K562 (cell line): Measurements from ENCODE around the gene ZNF32. TPM values are rescaled to one million over a fixed set of nuclear protein-coding genes. Genes with fewer than 3 reads are reported as not detected.

ENCODE experiments used
- ATAC-seq: fragments of 200-7000 bp; cut with Tn5 transposase; 3 replicates; pipeline ENCODE4 v1.9.1; 2020; ENCODE audit warnings: moderate library complexity
- BruUV-seq: library from RNA; stranded (reverse); fragments of 400-500 nt; replicated peaks from 2 replicates; lab custom pipeline; 2021; lab: Mats Ljungman, UMichigan
- CTCF ChIA-PET: fragments of 300-600 bp; formaldehyde crosslinking; extraction: SDS; loops from one replicate; lab custom pipeline; 2021; ENCODE audit warnings: low intra/inter-chr PET ratio; lab: Yijun Ruan, JAX
- POLR2A ChIA-PET: fragments of 300-600, 350-650 bp; sonication (Branson Sonifier 250); formaldehyde crosslinking; extraction: SDS; loops from one replicate; lab custom pipeline; 2021; ENCODE audit warnings: antibody characterized with exemption, inconsistent platforms; lab: Yijun Ruan, JAX
- DNase-seq, 4 experiments: peaks; one replicate each; pipeline versions ENCODE4 v3.0.0 to v3.0.0-alpha.2; 2011 to 2018; ENCODE audit warnings: low spot score in 3 of 4, mixed read lengths in 3 of 4; ENCODE audit errors: extremely low read depth in 1 of 4
- FAIRE-seq: peaks from 2 replicates; lab custom pipeline; 2011; peaks lifted over from hg19 to GRCh38; lab: Jason Lieb, UNC
- H2AFZ ChIP-seq: 2 replicates; pipeline ENCODE4 v1.6.0; 2011; ENCODE audit warnings: low read depth, low read length, control low read depth, inconsistent platforms
- H3K27ac ChIP-seq: fragments of 200-600 bp; 3 replicates; pipeline ENCODE4 v1.8.0; 2011; ENCODE audit warnings: low read depth, mild to moderate bottlenecking, control low read depth, inconsistent platforms, low read length, moderate library complexity, mixed read lengths; ENCODE audit errors: extremely low read depth
- H3K27me3 ChIP-seq, 2 experiments: fragments of 300-600 bp in 1 of 2; 2 replicates in 1 of 2; 3 replicates in 1 of 2; pipeline versions ENCODE4 v1.6.0 to v1.8.0; 2011; ENCODE audit warnings: inconsistent platforms in 2 of 2, low read length in 2 of 2, mild to moderate bottlenecking in 1 of 2, mixed read lengths in 1 of 2, moderate library complexity in 1 of 2; ENCODE audit not compliant: control insufficient read depth in 2 of 2, insufficient read depth in 2 of 2
- H3K36me3 ChIP-seq: fragments of 300-600 bp; 3 replicates; pipeline ENCODE4 v1.8.0; 2011; ENCODE audit warnings: mild to moderate bottlenecking, low read length, inconsistent platforms; ENCODE audit not compliant: control insufficient read depth, insufficient read depth
- H3K4me1 ChIP-seq, 2 experiments: fragments of 200-600 bp in 1 of 2; replicated peaks in 1 of 2; 2 replicates in 1 of 2; 3 replicates in 1 of 2; pipeline versions ENCODE4 v1.5.1 to v1.8.0; 2011; ENCODE audit warnings: inconsistent platforms in 2 of 2, low read length in 2 of 2, mild to moderate bottlenecking in 1 of 2, mixed read lengths in 1 of 2, moderate library complexity in 1 of 2; ENCODE audit not compliant: control insufficient read depth in 2 of 2, insufficient read depth in 2 of 2
- H3K4me2 ChIP-seq: 2 replicates; pipeline ENCODE4 v1.6.1; 2011; ENCODE audit warnings: low read length, control low read depth, inconsistent platforms, mixed read lengths; ENCODE audit not compliant: insufficient read depth
- H3K4me3 ChIP-seq: fragments of 200-600 bp; sonication (generic), shearing (Covaris generic); 2 replicates; pipeline ENCODE4 v1.5.1; 2016; ENCODE audit warnings: control low read depth, inconsistent platforms
- H3K79me2 ChIP-seq: fragments of 200-600 bp; 3 replicates; pipeline ENCODE4 v1.8.0; 2011; ENCODE audit warnings: low read length, inconsistent platforms; ENCODE audit not compliant: control insufficient read depth, insufficient read depth
- H3K9ac ChIP-seq, 2 experiments: 2 replicates each; pipeline versions ENCODE4 v1.6.0 to v1.6.1; 2011; ENCODE audit warnings: low read depth in 2 of 2, low read length in 2 of 2, control low read depth in 1 of 2, inconsistent platforms in 1 of 2, mild to moderate bottlenecking in 1 of 2, mixed read lengths in 1 of 2; ENCODE audit not compliant: insufficient read depth in 1 of 2
- H3K9me1 ChIP-seq: one replicate; pipeline ENCODE4 v1.6.0; 2011; ENCODE audit warnings: inconsistent platforms, mild to moderate bottlenecking, low read length, moderate library complexity; ENCODE audit not compliant: control insufficient read depth, insufficient read depth
- H3K9me3 ChIP-seq: replicated peaks from 2 replicates; pipeline ENCODE4 v1.5.1; 2011; ENCODE audit warnings: low read depth, low read length, inconsistent platforms; ENCODE audit not compliant: control insufficient read depth, insufficient read depth
- H4K20me1 ChIP-seq: replicated peaks from 2 replicates; pipeline ENCODE4 v1.6.1; 2011; ENCODE audit warnings: low read length, inconsistent platforms, mixed read lengths; ENCODE audit not compliant: control insufficient read depth, insufficient read depth
- C11orf30 ChIP-seq: fragments of 450-650 bp; IDR thresholded peaks from 2 replicates; pipeline ENCODE4 v1.6.1; 2016; ENCODE audit warnings: low read depth, mild to moderate bottlenecking
- ESRRA ChIP-seq: fragments of 450-650 bp; IDR thresholded peaks from 2 replicates; pipeline ENCODE4 v1.6.1; 2014; ENCODE audit warnings: low read depth, mild to moderate bottlenecking, moderate library complexity, borderline replicate concordance
- MAFF ChIP-seq: IDR thresholded peaks from 2 replicates; pipeline ENCODE4 v1.6.1; 2012; ENCODE audit warnings: low read length, improper control_type of control experiment
- MAFG ChIP-seq: fragments of 450-650 bp; conservative IDR thresholded peaks from 2 replicates; pipeline ENCODE4 v1.6.1; 2016; ENCODE audit warnings: missing genetic modification characterization, missing compliant biosample characterization
- MAFK ChIP-seq: IDR thresholded peaks from 2 replicates; pipeline ENCODE4 v1.6.1; 2011; ENCODE audit warnings: low read length, improper control_type of control experiment
- NFIC ChIP-seq: fragments of 450-650 bp; IDR thresholded peaks from 2 replicates; pipeline ENCODE4 v1.6.1; 2017; ENCODE audit warnings: mild to moderate bottlenecking, inconsistent platforms
- RCOR1 ChIP-seq, 2 experiments: IDR thresholded peaks; 2 replicates each; pipeline ENCODE4 v1.6.1; 2012; ENCODE audit warnings: low read depth in 2 of 2, low read length in 2 of 2, borderline replicate concordance in 1 of 2, improper control_type of control experiment in 1 of 2
- SMARCC2 ChIP-seq: fragments of 450-650 bp; IDR thresholded peaks from 2 replicates; pipeline ENCODE4 v1.6.1; 2017; ENCODE audit warnings: antibody characterized with exemption, moderate library complexity, mild to moderate bottlenecking, low read depth
- USF1 ChIP-seq: sonication (generic); formaldehyde crosslinking; IDR thresholded peaks from 2 replicates; pipeline ENCODE4 v1.9.0; 2022; ENCODE audit warnings: mild to moderate bottlenecking, missing genetic modification reagents
- ZFP1 ChIP-seq: fragments of 450-650 bp; formaldehyde crosslinking; IDR thresholded peaks from 2 replicates; pipeline ENCODE4 v1.4.0; 2020; ENCODE audit warnings: mild to moderate bottlenecking, mixed read lengths
- ZNF316 ChIP-seq: fragments of 450-650 bp; IDR thresholded peaks from 2 replicates; pipeline ENCODE4 v1.6.1; 2016
- ZNF707 ChIP-seq: fragments of 250-450 bp; sonication (Bioruptor Pico); conservative IDR thresholded peaks from 2 replicates; pipeline ENCODE4 v1.8.0; 2022; ENCODE audit warnings: inconsistent platforms, mild to moderate bottlenecking, moderate library complexity
- ZSCAN32 ChIP-seq: fragments of 450-650 bp; formaldehyde crosslinking; IDR thresholded peaks from 2 replicates; pipeline ENCODE4 v1.4.0; 2020; ENCODE audit warnings: mild to moderate bottlenecking, moderate library complexity
- WGBS: fragments of 100-300 bp; shearing (Covaris generic); methylation state at CpG from one replicate; pipeline ENCODE4 v1.1.6; 2016; ENCODE audit warnings: low coverage, mixed read lengths; ENCODE audit not compliant: insufficient coverage; ENCODE audit errors: missing lambda C conversion rate; 5-methylcytosine and 5-hydroxymethylcytosine counted together
- in situ Hi-C: fragments of 300-500 bp; cut with MboI; formaldehyde crosslinking; loops from 4 replicates; pipeline ENCODE4 v1.15.0; 2018; ENCODE audit warnings: inconsistent platforms, mixed read lengths
- intact Hi-C: fragments of 100-400 bp; cut with micrococcal nuclease; formaldehyde crosslinking; loops from 2 replicates; pipeline ENCODE4 v1.14.2; 2022
- polyA plus RNA-seq, 8 experiments: library from polyadenylated mRNA; depleted of rRNA in 4 of 8; stranded (reverse) in 5 of 8; unstranded in 3 of 8; fragments of >200 nt; fragmentation: Nextera tagmentation in 2 of 8; fragmentation: Illumina TruSeq in 1 of 8; extraction: Ambion mirVana in 2 of 8; extraction: Trizol in 1 of 8; gene quantifications; 2 replicates each; pipeline versions ENCODE4 v1.2.1 to v1.2.3, GENCODE V29; 2011 to 2014; ENCODE audit warnings: inconsistent platforms in 1 of 8, missing spikeins in 1 of 8
- total RNA-seq, 7 experiments: library from RNA; depleted of rRNA in 6 of 7; stranded (reverse); fragments of >200 nt in 6 of 7; fragmentation: Illumina TruSeq in 2 of 7; extraction: Trizol in 2 of 7; gene quantifications; 2 replicates each; pipeline versions ENCODE4 v1.2.1 to v1.2.3, GENCODE V29; 2011 to 2021; ENCODE audit warnings: low replicate concordance in 1 of 7
- TF ChIP-seq, protein P1 (sequence below): sonication (generic); IDR thresholded peaks from 2 replicates; pipeline ENCODE4 v1.6.1; 2016

ZNF32 gene
- total and polyA plus RNA-seq, 9 of the 15 experiments (the other 6 are each of a cell fraction or from before 2014, with no cell fraction given) = 17.3 to 57.0 (median 26.3) TPM

- no peaks in the 10 kb centered on the region for H3K9me1 ChIP-seq
- ChIA-PET POLR2A (interaction anchor here (1.4 kb wide), 1 partner anchor 9 kb away, joined by 4 read pairs; no protein-coding TSS in a partner anchor), CTCF (no interaction called here)
- no peaks in the 10 kb centered on the region for H3K79me2 ChIP-seq
- 7% methylated on average over 2 of the region's 2 CpGs for whole genome bisulfite sequencing
- no peak overlapping the region for H3K4me2 ChIP-seq
- H3K4me1 ChIP-seq = peaks cover 11 to 19% of the 10 kb centered on the region in 2 experiments
- no peak overlapping the region for H2AFZ ChIP-seq
- no peak for TF ChIP-seq USF1 (CRISPR knock-in tag)
- TF ChIP-seq RCOR1 (IDR thresholded peaks at IDR 0.05; ENCODE audit: borderline replicate concordance in 1 of 2, low read depth in 2 of 2, low read length in 2 of 2) = no peak
- TF ChIP-seq NFIC = peak; percentile 73
- no peak overlapping the region for H3K4me3 ChIP-seq
- H3K27me3 ChIP-seq = peaks cover 4 to 11% of the 10 kb centered on the region in 2 experiments; a peak in 4 of 5 replicates
- intact Hi-C loops (no loop called here), in situ Hi-C loops (no loop called here)
- no peak overlapping the region for H3K27ac ChIP-seq
- FAIRE-seq (no peak), ATAC-seq (no peak), DNase-seq (peak in 1 of 4 experiments; percentile 43)
- no peak overlapping the region for H3K9ac ChIP-seq
- no peaks in the 10 kb centered on the region for H4K20me1 ChIP-seq
- no TSS peak for BruUV-seq
- no peaks in the 10 kb centered on the region for H3K36me3 ChIP-seq
- H3K9me3 ChIP-seq = no peaks in the 10 kb centered on the region
Measured at GRCh38 chr10:43598446-43598845, 50.2 kb downstream of the ZNF32 start.

DNA sequence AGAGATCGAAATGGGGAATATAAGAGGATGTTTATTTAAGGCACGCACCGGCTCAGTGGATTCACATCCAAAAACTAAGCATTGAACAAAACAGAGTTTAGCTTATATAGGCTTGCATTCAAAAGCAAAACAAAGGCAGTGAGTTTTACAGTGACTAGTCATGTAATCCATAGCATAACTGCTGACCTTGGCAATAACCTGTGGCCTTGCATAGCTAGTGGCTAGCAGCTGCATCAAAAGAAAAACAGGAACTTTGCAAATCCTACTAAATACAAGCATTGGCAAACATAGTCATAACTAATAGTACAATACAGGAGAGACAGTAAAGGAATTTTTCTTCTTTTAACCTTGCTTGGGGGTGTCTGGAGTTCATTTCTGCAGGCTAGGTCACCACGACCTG lies 52.1 kb downstream of the ZNF32 start:
- intact Hi-C loops (no loop called here), in situ Hi-C loops (no loop called here)
- peaks cover 11 to 19% of the 10 kb centered on the region in 2 experiments for H3K4me1 ChIP-seq
- ATAC-seq (no peak), FAIRE-seq (no peak), DNase-seq (no peak)
- H4K20me1 ChIP-seq = no peaks in the 10 kb centered on the region
- POLR2A ChIA-PET = interaction anchor here (2.4 kb wide), 1 partner anchor 11 kb away, joined by 12 read pairs; no protein-coding TSS in a partner anchor
- no peaks in the 10 kb centered on the region for H3K79me2 ChIP-seq
- no TSS peak for BruUV-seq
- no peaks in the 10 kb centered on the region for H3K36me3 ChIP-seq
- TF ChIP-seq C11orf30 (peak; percentile 82), MAFK (peak; percentile 83), ZFP1 (CRISPR knock-in tag) (no peak), ZNF707 (CRISPR knock-in tag) (no peak), MAFF (peak; percentile 84), ZNF316 (peak; percentile 88), MAFG (tag) (peak; percentile 74), ESRRA (peak; percentile 53; the same call in 1 of the 2 replicates), SMARCC2 (no peak), ZSCAN32 (CRISPR knock-in tag) (no peak)
- TF ChIP-seq, protein P1, sequence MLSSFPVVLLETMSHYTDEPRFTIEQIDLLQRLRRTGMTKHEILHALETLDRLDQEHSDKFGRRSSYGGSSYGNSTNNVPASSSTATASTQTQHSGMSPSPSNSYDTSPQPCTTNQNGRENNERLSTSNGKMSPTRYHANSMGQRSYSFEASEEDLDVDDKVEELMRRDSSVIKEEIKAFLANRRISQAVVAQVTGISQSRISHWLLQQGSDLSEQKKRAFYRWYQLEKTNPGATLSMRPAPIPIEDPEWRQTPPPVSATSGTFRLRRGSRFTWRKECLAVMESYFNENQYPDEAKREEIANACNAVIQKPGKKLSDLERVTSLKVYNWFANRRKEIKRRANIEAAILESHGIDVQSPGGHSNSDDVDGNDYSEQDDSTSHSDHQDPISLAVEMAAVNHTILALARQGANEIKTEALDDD = peak; percentile 82
- H3K4me2 ChIP-seq = no peak overlapping the region
- peaks cover 7% of the 10 kb centered on the region for H3K9me3 ChIP-seq
- H3K27me3 ChIP-seq = no peaks in the 10 kb centered on the region
- no peak overlapping the region for H3K27ac ChIP-seq
- peak overlapping the region; percentile 93; the same call in 1 of the 2 replicates for H2AFZ ChIP-seq
- no peaks in the 10 kb centered on the region for H3K9me1 ChIP-seq
- H3K9ac ChIP-seq = no peak overlapping the region
- 56% methylated on average over 4 of the region's 4 CpGs for WGBS
- CTCF ChIA-PET = no interaction called here
- no peak overlapping the region for H3K4me3 ChIP-seq
